ENCODE results near the gene AGER.

AGER gene

GRCh38 chr6:32151863-32152768, 31.9 kb downstream of the AGER start, which contains the start of gene PRRT1:
TSS of gene PRRT1 (minus strand) at chr6:32151939. CDS start at chr6:32151827, 112 bp downstream.
- TF ChIP-seq EZH2phosphoT487 (conservative IDR thresholded peaks at IDR 0.05; ENCODE audit: low read length) = no peak
- TF ChIP-seq CTCF (IDR thresholded peaks at IDR 0.05; ENCODE audit: insufficient read depth, low read length, poor library complexity, severe bottlenecking) = no peak
- H3K4me2 ChIP-seq (ENCODE audit: low read depth, low read length, poor library complexity, severe bottlenecking) = no peak within 1 kb of the TSS
- H3K79me2 ChIP-seq (ENCODE audit: insufficient read depth, low read length) = no peaks in the 10 kb centered on the region
- H3K4me3 ChIP-seq (ENCODE audit: insufficient read depth, low read length, poor library complexity, severe bottlenecking) = no peak within 1 kb of the TSS
- no peaks in the 10 kb centered on the region for H4K20me1 ChIP-seq (ENCODE audit: low read depth, low read length)
- H3K9me3 ChIP-seq (ENCODE audit: insufficient read depth, low read length) = no peaks in the 10 kb centered on the region
- no peak within 1 kb of the TSS for H3K9ac ChIP-seq (ENCODE audit: low read length)
- H2AFZ ChIP-seq (ENCODE audit: low read depth, low read length, severe bottlenecking) = no peak within 1 kb of the TSS
- no peaks in the 10 kb centered on the region for H3K9me2 ChIP-seq (replicated peaks; ENCODE audit: insufficient read depth, low read length)
- H3F3A ChIP-seq (ENCODE audit: insufficient read depth) = peaks cover 8% of the 10 kb centered on the region; the same call in 1 of the 2 replicates
- H3K27me3 ChIP-seq (ENCODE audit: low read length) = no peaks in the 10 kb centered on the region
- no peaks in the 10 kb centered on the region for H3K36me3 ChIP-seq (ENCODE audit: low read length)
- no peak within 1 kb of the TSS for H3K27ac ChIP-seq (ENCODE audit: low read depth, low read length)

- Histone ChIP-seq H3K27ac (ENCODE audit: low read depth, low read length) (no peak overlapping the region), H3K9me2 (replicated peaks; ENCODE audit: insufficient read depth, low read length) (no peaks in the 10 kb centered on the region), H3K36me3 (ENCODE audit: low read length) (no peaks in the 10 kb centered on the region), H2AFZ (ENCODE audit: low read depth, low read length, severe bottlenecking) (no peak overlapping the region), H3K27me3 (ENCODE audit: low read length) (no peaks in the 10 kb centered on the region), H4K20me1 (ENCODE audit: low read depth, low read length) (no peaks in the 10 kb centered on the region), H3K4me2 (ENCODE audit: low read depth, low read length, poor library complexity, severe bottlenecking) (no peak overlapping the region), H3F3A (ENCODE audit: insufficient read depth) (peaks cover 8% of the 10 kb centered on the region; the same call in 1 of the 2 replicates), H3K79me2 (ENCODE audit: insufficient read depth, low read length) (no peaks in the 10 kb centered on the region), H3K9me3 (ENCODE audit: insufficient read depth, low read length) (no peaks in the 10 kb centered on the region), H3K4me3 (ENCODE audit: insufficient read depth, low read length, poor library complexity, severe bottlenecking) (no peak overlapping the region), H3K9ac (ENCODE audit: low read length) (no peak overlapping the region)
- TF ChIP-seq EZH2phosphoT487 (conservative IDR thresholded peaks at IDR 0.05; ENCODE audit: low read length) = no peak
- no peak for TF ChIP-seq CTCF (IDR thresholded peaks at IDR 0.05; ENCODE audit: insufficient read depth, low read length, poor library complexity, severe bottlenecking)
Observed at GRCh38 chr6:32151181-32151862, 32.7 kb downstream of the AGER start.

GRCh38 chr6:32149932-32150870, 33.9 kb downstream of the AGER start:
- Histone ChIP-seq H2AFZ (ENCODE audit: low read depth, low read length, severe bottlenecking) (no peak overlapping the region), H3K27ac (ENCODE audit: low read depth, low read length) (no peak overlapping the region), H3K9ac (ENCODE audit: low read length) (no peak overlapping the region), H3K4me2 (ENCODE audit: low read depth, low read length, poor library complexity, severe bottlenecking) (no peak overlapping the region), H3K79me2 (ENCODE audit: insufficient read depth, low read length) (no peaks in the 10 kb centered on the region), H3K27me3 (ENCODE audit: low read length) (no peaks in the 10 kb centered on the region), H4K20me1 (ENCODE audit: low read depth, low read length) (no peaks in the 10 kb centered on the region), H3F3A (ENCODE audit: insufficient read depth) (peaks cover 8% of the 10 kb centered on the region; the same call in 1 of the 2 replicates), H3K36me3 (ENCODE audit: low read length) (no peaks in the 10 kb centered on the region), H3K4me3 (ENCODE audit: insufficient read depth, low read length, poor library complexity, severe bottlenecking) (no peak overlapping the region), H3K9me2 (replicated peaks; ENCODE audit: insufficient read depth, low read length) (no peaks in the 10 kb centered on the region), H3K9me3 (ENCODE audit: insufficient read depth, low read length) (no peaks in the 10 kb centered on the region)
- TF ChIP-seq CTCF (IDR thresholded peaks at IDR 0.05; ENCODE audit: insufficient read depth, low read length, poor library complexity, severe bottlenecking) (no peak), EZH2phosphoT487 (conservative IDR thresholded peaks at IDR 0.05; ENCODE audit: low read length) (no peak)

Data from SU-DHL-6 (cell line).